ENCODE measurements around the gene PCK1. TPM values are rescaled to one million over a fixed set of nuclear protein-coding genes. Genes with fewer than 3 reads are reported as not detected.

PCK1 gene
- total and polyA plus RNA-seq, 2 experiments from 2014 or later, result not detected

GRCh38 chr20:57586943-57587277 is 26.0 kb downstream of the PCK1 start (continued):
- no peak for TF ChIP-seq CREB1 (CRISPR knock-in tag; IDR thresholded peaks at IDR 0.05; ENCODE audit: low read depth)
- TF ChIP-seq, protein P1, sequence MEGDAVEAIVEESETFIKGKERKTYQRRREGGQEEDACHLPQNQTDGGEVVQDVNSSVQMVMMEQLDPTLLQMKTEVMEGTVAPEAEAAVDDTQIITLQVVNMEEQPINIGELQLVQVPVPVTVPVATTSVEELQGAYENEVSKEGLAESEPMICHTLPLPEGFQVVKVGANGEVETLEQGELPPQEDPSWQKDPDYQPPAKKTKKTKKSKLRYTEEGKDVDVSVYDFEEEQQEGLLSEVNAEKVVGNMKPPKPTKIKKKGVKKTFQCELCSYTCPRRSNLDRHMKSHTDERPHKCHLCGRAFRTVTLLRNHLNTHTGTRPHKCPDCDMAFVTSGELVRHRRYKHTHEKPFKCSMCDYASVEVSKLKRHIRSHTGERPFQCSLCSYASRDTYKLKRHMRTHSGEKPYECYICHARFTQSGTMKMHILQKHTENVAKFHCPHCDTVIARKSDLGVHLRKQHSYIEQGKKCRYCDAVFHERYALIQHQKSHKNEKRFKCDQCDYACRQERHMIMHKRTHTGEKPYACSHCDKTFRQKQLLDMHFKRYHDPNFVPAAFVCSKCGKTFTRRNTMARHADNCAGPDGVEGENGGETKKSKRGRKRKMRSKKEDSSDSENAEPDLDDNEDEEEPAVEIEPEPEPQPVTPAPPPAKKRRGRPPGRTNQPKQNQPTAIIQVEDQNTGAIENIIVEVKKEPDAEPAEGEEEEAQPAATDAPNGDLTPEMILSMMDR (conservative IDR thresholded peaks at IDR 0.05; ENCODE audit: low read depth in 2 of 2), result no peak

GRCh38 chr20:57587278-57587988 is 26.5 kb downstream of the PCK1 start:
- H3K4me1 Mint-ChIP-seq, result peaks cover 6% of the 10 kb centered on the region
- no peaks in the 10 kb centered on the region for H4K20me1 ChIP-seq (replicated peaks; ENCODE audit: insufficient read depth)
- no peaks in the 10 kb centered on the region for H3K36me3 ChIP-seq (ENCODE audit: insufficient read depth)
- no peaks in the 10 kb centered on the region for H3F3A ChIP-seq (replicated peaks; ENCODE audit: low read depth)
- ATAC-seq, result no peak
- no peak overlapping the region for H3K4me3 ChIP-seq
- H3K27me3 ChIP-seq (ENCODE audit: insufficient read depth), result no peaks in the 10 kb centered on the region
- no peak overlapping the region for H3K27ac ChIP-seq (ENCODE audit: low read depth)
- no peaks in the 10 kb centered on the region for H3K9me2 ChIP-seq (ENCODE audit: insufficient read depth)
- no peak overlapping the region for H3K4me3 Mint-ChIP-seq
- no peak overlapping the region for H3K4me2 ChIP-seq
- peaks cover 16% of the 10 kb centered on the region for H3K27me3 Mint-ChIP-seq (ENCODE audit: insufficient read depth, low read depth, poor library complexity)
- H3K4me1 ChIP-seq (ENCODE audit: insufficient read depth), result no peaks in the 10 kb centered on the region
- peaks cover 12% of the 10 kb centered on the region; the same call in 2 of the 3 replicates for H3K9me3 Mint-ChIP-seq
- DNase-seq (ENCODE audit: low spot score), result no peak
- H2AFZ ChIP-seq, result no peak overlapping the region
- no peaks in the 10 kb centered on the region for H3K36me3 Mint-ChIP-seq (ENCODE audit: low read depth)
- no peak overlapping the region for H3K27ac Mint-ChIP-seq
- no peaks in the 10 kb centered on the region for H3K79me2 ChIP-seq (replicated peaks; ENCODE audit: insufficient read depth)
- TF ChIP-seq JUNB (IDR thresholded peaks at IDR 0.05; ENCODE audit: unreplicated experiment) (no peak), EZH2 (IDR thresholded peaks at IDR 0.05; ENCODE audit: low read depth, unreplicated experiment) (no peak), CREB1 (CRISPR knock-in tag; IDR thresholded peaks at IDR 0.05; ENCODE audit: low read depth) (no peak), STAT1 (IDR thresholded peaks at IDR 0.05; ENCODE audit: unreplicated experiment) (no peak), ZNF331 (CRISPR knock-in tag; IDR thresholded peaks at IDR 0.05; ENCODE audit: low read depth) (no peak), POLR2AphosphoS5 (IDR thresholded peaks at IDR 0.05; ENCODE audit: low read depth) (no peak), EZH2phosphoT487 (IDR thresholded peaks at IDR 0.05; ENCODE audit: unreplicated experiment) (no peak), NANOG (IDR thresholded peaks at IDR 0.05; ENCODE audit: borderline replicate concordance) (no peak)
- TF ChIP-seq, protein P1 (conservative IDR thresholded peaks at IDR 0.05; ENCODE audit: low read depth in 2 of 2), result no peak
- TF ChIP-seq, protein P2, sequence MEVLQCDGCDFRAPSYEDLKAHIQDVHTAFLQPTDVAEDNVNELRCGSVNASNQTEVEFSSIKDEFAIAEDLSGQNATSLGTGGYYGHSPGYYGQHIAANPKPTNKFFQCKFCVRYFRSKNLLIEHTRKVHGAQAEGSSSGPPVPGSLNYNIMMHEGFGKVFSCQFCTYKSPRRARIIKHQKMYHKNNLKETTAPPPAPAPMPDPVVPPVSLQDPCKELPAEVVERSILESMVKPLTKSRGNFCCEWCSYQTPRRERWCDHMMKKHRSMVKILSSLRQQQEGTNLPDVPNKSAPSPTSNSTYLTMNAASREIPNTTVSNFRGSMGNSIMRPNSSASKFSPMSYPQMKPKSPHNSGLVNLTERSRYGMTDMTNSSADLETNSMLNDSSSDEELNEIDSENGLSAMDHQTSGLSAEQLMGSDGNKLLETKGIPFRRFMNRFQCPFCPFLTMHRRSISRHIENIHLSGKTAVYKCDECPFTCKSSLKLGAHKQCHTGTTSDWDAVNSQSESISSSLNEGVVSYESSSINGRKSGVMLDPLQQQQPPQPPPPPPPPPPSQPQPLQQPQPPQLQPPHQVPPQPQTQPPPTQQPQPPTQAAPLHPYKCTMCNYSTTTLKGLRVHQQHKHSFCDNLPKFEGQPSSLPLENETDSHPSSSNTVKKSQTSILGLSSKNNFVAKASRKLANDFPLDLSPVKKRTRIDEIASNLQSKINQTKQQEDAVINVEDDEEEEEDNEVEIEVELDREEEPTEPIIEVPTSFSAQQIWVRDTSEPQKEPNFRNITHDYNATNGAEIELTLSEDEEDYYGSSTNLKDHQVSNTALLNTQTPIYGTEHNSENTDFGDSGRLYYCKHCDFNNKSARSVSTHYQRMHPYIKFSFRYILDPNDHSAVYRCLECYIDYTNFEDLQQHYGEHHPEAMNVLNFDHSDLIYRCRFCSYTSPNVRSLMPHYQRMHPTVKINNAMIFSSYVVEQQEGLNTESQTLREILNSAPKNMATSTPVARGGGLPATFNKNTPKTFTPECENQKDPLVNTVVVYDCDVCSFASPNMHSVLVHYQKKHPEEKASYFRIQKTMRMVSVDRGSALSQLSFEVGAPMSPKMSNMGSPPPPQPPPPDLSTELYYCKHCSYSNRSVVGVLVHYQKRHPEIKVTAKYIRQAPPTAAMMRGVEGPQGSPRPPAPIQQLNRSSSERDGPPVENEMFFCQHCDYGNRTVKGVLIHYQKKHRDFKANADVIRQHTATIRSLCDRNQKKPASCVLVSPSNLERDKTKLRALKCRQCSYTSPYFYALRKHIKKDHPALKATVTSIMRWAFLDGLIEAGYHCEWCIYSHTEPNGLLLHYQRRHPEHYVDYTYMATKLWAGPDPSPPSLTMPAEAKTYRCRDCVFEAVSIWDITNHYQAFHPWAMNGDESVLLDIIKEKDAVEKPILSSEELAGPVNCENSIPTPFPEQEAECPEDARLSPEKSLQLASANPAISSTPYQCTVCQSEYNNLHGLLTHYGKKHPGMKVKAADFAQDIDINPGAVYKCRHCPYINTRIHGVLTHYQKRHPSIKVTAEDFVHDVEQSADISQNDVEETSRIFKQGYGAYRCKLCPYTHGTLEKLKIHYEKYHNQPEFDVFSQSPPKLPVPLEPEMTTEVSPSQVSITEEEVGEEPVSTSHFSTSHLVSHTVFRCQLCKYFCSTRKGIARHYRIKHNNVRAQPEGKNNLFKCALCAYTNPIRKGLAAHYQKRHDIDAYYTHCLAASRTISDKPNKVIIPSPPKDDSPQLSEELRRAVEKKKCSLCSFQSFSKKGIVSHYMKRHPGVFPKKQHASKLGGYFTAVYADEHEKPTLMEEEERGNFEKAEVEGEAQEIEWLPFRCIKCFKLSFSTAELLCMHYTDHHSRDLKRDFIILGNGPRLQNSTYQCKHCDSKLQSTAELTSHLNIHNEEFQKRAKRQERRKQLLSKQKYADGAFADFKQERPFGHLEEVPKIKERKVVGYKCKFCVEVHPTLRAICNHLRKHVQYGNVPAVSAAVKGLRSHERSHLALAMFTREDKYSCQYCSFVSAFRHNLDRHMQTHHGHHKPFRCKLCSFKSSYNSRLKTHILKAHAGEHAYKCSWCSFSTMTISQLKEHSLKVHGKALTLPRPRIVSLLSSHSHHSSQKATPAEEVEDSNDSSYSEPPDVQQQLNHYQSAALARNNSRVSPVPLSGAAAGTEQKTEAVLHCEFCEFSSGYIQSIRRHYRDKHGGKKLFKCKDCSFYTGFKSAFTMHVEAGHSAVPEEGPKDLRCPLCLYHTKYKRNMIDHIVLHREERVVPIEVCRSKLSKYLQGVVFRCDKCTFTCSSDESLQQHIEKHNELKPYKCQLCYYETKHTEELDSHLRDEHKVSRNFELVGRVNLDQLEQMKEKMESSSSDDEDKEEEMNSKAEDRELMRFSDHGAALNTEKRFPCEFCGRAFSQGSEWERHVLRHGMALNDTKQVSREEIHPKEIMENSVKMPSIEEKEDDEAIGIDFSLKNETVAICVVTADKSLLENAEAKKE (CRISPR knock-in tag; IDR thresholded peaks at IDR 0.05), result no peak
- TF ChIP-seq, protein P3, sequence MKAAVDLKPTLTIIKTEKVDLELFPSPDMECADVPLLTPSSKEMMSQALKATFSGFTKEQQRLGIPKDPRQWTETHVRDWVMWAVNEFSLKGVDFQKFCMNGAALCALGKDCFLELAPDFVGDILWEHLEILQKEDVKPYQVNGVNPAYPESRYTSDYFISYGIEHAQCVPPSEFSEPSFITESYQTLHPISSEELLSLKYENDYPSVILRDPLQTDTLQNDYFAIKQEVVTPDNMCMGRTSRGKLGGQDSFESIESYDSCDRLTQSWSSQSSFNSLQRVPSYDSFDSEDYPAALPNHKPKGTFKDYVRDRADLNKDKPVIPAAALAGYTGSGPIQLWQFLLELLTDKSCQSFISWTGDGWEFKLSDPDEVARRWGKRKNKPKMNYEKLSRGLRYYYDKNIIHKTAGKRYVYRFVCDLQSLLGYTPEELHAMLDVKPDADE (IDR thresholded peaks at IDR 0.05), result no peak
